A673 (cell line): Measurements from ENCODE around the gene SRCAP. TPM values are rescaled to one million over a fixed set of nuclear protein-coding genes. Genes with fewer than 3 reads are reported as not detected.

ENCODE experiments used
- BruUV-seq: library from RNA; stranded (reverse); fragments of 400-500 nt; replicated peaks from 2 replicates; lab custom pipeline; 2021; lab: Mats Ljungman, UMichigan
- CTCF ChIA-PET: fragments of 300-600 bp; sonication (Branson Sonifier 250); formaldehyde crosslinking; loops from one replicate; lab custom pipeline; 2022; ENCODE audit warnings: antibody characterized with exemption; lab: Charles Lee
- POLR2A ChIA-PET: fragments of 300-600 bp; sonication (Branson Sonifier 250); formaldehyde crosslinking; loops from one replicate; lab custom pipeline; 2022; ENCODE audit warnings: antibody characterized with exemption; ENCODE audit not compliant: low non-redundant PET; lab: Charles Lee
- DNase-seq: peaks from one replicate; pipeline ENCODE4 v3.0.0-alpha.2; 2015; ENCODE audit warnings: low spot score
- H3K27ac ChIP-seq: fragments of 200-600 bp; sonication (generic); 2 replicates; pipeline ENCODE4 v1.5.1; 2016; ENCODE audit warnings: mixed run types, low read depth, mild to moderate bottlenecking, mixed read lengths, antibody characterized with exemption, low read length; ENCODE audit not compliant: poor library complexity, severe bottlenecking
- H3K27me3 ChIP-seq: fragments of 200-600 bp; sonication (generic); replicated peaks from 2 replicates; pipeline ENCODE4 v1.6.1; 2017; ENCODE audit warnings: mixed run types, low read depth, mild to moderate bottlenecking, mixed read lengths, antibody characterized with exemption, low read length; ENCODE audit not compliant: insufficient read depth, poor library complexity
- H3K36me3 ChIP-seq: fragments of 200-600 bp; sonication (generic); 2 replicates; pipeline ENCODE4 v1.6.1; 2016; ENCODE audit warnings: mixed run types, mild to moderate bottlenecking, mixed read lengths, antibody characterized with exemption, low read length; ENCODE audit not compliant: insufficient read depth, poor library complexity, severe bottlenecking
- H3K4me1 ChIP-seq: fragments of 200-600 bp; sonication (generic); 2 replicates; pipeline ENCODE4 v1.6.1; 2017; ENCODE audit warnings: mixed run types, mild to moderate bottlenecking, mixed read lengths, antibody characterized with exemption, low read length; ENCODE audit not compliant: insufficient read depth, poor library complexity, severe bottlenecking
- H3K4me3 ChIP-seq: fragments of 200-600 bp; sonication (generic); 2 replicates; pipeline ENCODE4 v1.5.1; 2016; ENCODE audit warnings: low read depth, mixed run types, mild to moderate bottlenecking, mixed read lengths, low read length; ENCODE audit not compliant: poor library complexity, severe bottlenecking
- H3K9me3 ChIP-seq: fragments of 200-600 bp; sonication (generic); 2 replicates; pipeline ENCODE4 v1.6.1; 2016; ENCODE audit warnings: mixed run types, low read depth, mild to moderate bottlenecking, mixed read lengths, antibody characterized with exemption, low read length; ENCODE audit not compliant: poor library complexity, severe bottlenecking
- EZH2 ChIP-seq: fragments of 200-600 bp; sonication (generic); IDR thresholded peaks from 2 replicates; pipeline ENCODE4 v1.6.1; 2017; ENCODE audit warnings: borderline replicate concordance, low read depth, mild to moderate bottlenecking, mixed read lengths, antibody characterized with exemption, low read length; ENCODE audit not compliant: poor library complexity, severe bottlenecking
- intact Hi-C: fragments of 100-400 bp; cut with micrococcal nuclease; formaldehyde crosslinking; loops from one replicate; pipeline ENCODE4 v1.10.0; 2022; ENCODE audit not compliant: unreplicated experiment
- total RNA-seq: library from RNA; stranded (reverse); gene quantifications from 2 replicates; pipeline ENCODE4 v1.2.3, GENCODE V29; 2021
- TF ChIP-seq, protein P1 (sequence below): fragments of 300-800, 200-600 bp; sonication (generic); conservative IDR thresholded peaks from 2 replicates; pipeline ENCODE4 v1.5.1; 2017; ENCODE audit warnings: low read depth, mild to moderate bottlenecking, antibody characterized with exemption, low read length, moderate library complexity, mixed read lengths

Gene SRCAP
- total RNA-seq, 1 experiment from 2014 or later, result 104 TPM

DNA sequence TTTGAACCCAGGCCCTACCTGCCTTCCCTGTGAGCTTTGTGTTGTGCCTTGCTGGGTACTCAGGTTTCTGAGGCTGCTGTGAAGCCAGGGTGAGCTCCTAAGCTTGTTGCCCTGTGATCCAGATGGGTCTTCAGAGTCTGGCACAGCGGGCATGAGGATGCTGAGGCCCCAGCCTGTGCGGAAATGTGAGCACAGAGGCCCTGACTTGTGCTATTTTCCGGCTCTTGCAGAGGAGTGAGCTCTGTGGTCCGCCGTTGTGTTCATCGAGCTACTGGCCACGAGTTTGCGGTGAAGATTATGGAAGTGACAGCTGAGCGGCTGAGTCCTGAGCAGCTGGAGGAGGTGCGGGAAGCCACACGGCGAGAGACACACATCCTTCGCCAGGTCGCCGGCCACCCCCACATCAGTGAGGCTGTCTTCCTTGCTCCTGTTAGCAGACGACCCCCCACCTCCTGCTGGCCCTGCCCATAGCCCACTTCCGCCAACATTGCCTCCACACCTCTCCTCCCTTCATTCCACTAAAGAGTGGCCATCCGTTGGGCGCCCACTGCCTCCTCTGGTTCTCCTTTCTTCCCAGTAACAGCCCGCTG is 52.0 kb downstream of the SRCAP start:
- CTCF ChIA-PET, result no interaction called here
- Histone ChIP-seq H3K4me3 (no peak overlapping the region), H3K36me3 (peaks cover 14% of the 10 kb centered on the region), H3K9me3 (no peaks in the 10 kb centered on the region), H3K4me1 (no peaks in the 10 kb centered on the region), H3K27me3 (no peaks in the 10 kb centered on the region), H3K27ac (no peak overlapping the region)
- no TSS peak for BruUV-seq
- intact Hi-C loops, result no loop called here
- no peak for TF ChIP-seq EZH2
- TF ChIP-seq, protein P1, sequence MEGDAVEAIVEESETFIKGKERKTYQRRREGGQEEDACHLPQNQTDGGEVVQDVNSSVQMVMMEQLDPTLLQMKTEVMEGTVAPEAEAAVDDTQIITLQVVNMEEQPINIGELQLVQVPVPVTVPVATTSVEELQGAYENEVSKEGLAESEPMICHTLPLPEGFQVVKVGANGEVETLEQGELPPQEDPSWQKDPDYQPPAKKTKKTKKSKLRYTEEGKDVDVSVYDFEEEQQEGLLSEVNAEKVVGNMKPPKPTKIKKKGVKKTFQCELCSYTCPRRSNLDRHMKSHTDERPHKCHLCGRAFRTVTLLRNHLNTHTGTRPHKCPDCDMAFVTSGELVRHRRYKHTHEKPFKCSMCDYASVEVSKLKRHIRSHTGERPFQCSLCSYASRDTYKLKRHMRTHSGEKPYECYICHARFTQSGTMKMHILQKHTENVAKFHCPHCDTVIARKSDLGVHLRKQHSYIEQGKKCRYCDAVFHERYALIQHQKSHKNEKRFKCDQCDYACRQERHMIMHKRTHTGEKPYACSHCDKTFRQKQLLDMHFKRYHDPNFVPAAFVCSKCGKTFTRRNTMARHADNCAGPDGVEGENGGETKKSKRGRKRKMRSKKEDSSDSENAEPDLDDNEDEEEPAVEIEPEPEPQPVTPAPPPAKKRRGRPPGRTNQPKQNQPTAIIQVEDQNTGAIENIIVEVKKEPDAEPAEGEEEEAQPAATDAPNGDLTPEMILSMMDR, result no peak
- POLR2A ChIA-PET, result no interaction called here
- no peak for DNase-seq

DNA sequence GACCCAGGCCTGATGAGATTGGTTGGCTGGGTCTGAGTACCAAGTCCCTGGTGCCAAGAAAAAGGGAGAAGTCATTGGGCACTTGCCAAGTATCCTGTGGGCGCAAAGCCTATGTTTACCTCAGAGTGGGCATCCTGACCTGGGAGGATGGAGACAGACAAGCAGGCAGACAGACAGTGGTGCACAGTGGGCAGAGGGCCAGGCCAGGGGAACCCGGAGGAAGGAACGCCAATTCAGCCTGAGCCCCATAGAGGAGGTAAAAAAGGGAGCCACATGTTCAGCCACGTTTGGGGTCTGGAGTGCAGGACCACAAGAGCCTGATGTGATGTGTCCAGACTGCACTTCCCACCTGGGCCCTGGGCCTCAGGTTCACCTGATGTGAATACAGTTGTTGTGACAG is 54.6 kb downstream of the SRCAP start:
- peaks cover 14% of the 10 kb centered on the region for H3K36me3 ChIP-seq
- H3K27ac ChIP-seq, result no peak overlapping the region
- BruUV-seq, result no TSS peak
- ChIA-PET CTCF (no interaction called here), POLR2A (interaction anchor here (0.7 kb wide), 1 partner anchor 30 kb away, joined by 6 read pairs; no protein-coding TSS in a partner anchor)
- DNase-seq, result no peak
- H3K27me3 ChIP-seq, result no peaks in the 10 kb centered on the region
- TF ChIP-seq EZH2, result no peak
- TF ChIP-seq, protein P1, result no peak
- H3K9me3 ChIP-seq, result no peaks in the 10 kb centered on the region
- no peak overlapping the region for H3K4me3 ChIP-seq
- no peaks in the 10 kb centered on the region for H3K4me1 ChIP-seq
- intact Hi-C loops, result no loop called here

DNA sequence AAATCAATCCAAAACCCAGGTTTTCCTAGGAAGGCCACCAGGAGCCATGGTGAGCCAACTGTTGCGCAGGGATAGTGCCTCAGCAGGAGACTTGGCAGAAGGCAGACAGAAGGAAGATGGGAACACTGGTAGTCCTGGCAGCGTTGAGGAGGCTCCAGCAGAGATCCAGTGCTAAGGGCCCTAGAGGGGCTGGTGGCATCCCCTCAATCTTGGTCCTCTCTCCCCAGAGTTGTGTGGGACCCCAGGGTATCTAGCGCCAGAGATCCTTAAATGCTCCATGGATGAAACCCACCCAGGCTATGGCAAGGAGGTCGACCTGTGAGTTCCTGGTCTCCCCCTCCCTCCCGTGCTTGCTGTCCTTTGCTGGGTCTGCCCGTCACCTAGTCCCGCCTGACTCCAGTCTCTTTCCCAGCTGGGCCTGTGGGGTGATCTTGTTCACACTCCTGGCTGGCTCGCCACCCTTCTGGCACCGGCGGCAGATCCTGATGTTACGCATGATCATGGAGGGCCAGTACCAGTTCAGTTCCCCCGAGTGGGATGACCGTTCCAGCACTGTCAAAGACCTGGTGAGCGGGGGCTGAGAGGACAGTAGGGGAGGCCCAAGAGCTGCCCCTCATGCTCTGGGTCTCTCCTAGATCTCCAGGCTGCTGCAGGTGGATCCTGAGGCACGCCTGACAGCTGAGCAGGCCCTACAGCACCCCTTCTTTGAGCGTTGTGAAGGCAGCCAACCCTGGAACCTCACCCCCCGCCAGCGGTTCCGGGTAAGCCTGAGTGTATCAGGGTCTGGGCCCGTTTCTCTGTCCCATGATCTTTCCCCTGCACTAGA is 57.2 kb downstream of the SRCAP start:
- Histone ChIP-seq H3K27me3 (no peaks in the 10 kb centered on the region), H3K36me3 (peaks cover 18% of the 10 kb centered on the region), H3K9me3 (no peaks in the 10 kb centered on the region), H3K4me3 (no peak overlapping the region), H3K4me1 (no peaks in the 10 kb centered on the region), H3K27ac (no peak overlapping the region)
- intact Hi-C loops, result no loop called here
- no TSS peak for BruUV-seq
- no peak for DNase-seq
- POLR2A ChIA-PET, result no interaction called here
- CTCF ChIA-PET, result no interaction called here
- TF ChIP-seq, protein P1, result no peak
- TF ChIP-seq EZH2, result no peak
